ENCODE data around the gene EP400.

The EP400 gene

GRCh38 chr12:132019891-132020290 lies 70.1 kb downstream of the EP400 start:
- no peak for DNase-seq (ENCODE audit: low read depth in 2 of 2)

GRCh38 chr12:132020292-132020691 lies 70.5 kb downstream of the EP400 start:
- DNase-seq (ENCODE audit: low read depth in 2 of 2): no peak

- DNase-seq (ENCODE audit: low read depth in 2 of 2): no peak
Observed at GRCh38 chr12:132021031-132021871, 71.5 kb downstream of the EP400 start.

GRCh38 chr12:132021965-132022364 lies 72.2 kb downstream of the EP400 start:
- no peak for DNase-seq (ENCODE audit: low read depth in 2 of 2)

GRCh38 chr12:132023658-132024057 lies 73.9 kb downstream of the EP400 start:
- DNase-seq (ENCODE audit: low read depth in 2 of 2): no peak

- DNase-seq (ENCODE audit: low read depth in 2 of 2): no peak
Observed at GRCh38 chr12:132024758-132025157, 75.0 kb downstream of the EP400 start.

- DNase-seq (ENCODE audit: low read depth in 2 of 2): no peak
Observed at GRCh38 chr12:132025526-132025925, 75.8 kb downstream of the EP400 start.

GRCh38 chr12:132026061-132026795 lies 76.5 kb downstream of the EP400 start:
- DNase-seq (ENCODE audit: low read depth in 2 of 2): no peak

GRCh38 chr12:132026796-132027500 lies 77.2 kb downstream of the EP400 start:
- DNase-seq (ENCODE audit: low read depth in 2 of 2): no peak

- no peak for DNase-seq (ENCODE audit: low read depth in 2 of 2)
Observed at GRCh38 chr12:132027636-132028035, 77.9 kb downstream of the EP400 start.

- DNase-seq (ENCODE audit: low read depth in 2 of 2): no peak
Observed at GRCh38 chr12:132028111-132028510, 78.4 kb downstream of the EP400 start.

- no peak for DNase-seq (ENCODE audit: low read depth in 2 of 2)
Observed at GRCh38 chr12:132029503-132030300, 80.0 kb downstream of the EP400 start.

- no peak for DNase-seq (ENCODE audit: low read depth in 2 of 2)
Observed at GRCh38 chr12:132030367-132031038, 80.8 kb downstream of the EP400 start.

- no peak for DNase-seq (ENCODE audit: low read depth in 2 of 2)
Observed at GRCh38 chr12:132033627-132034026, 83.9 kb downstream of the EP400 start.

- no peak for DNase-seq (ENCODE audit: low read depth in 2 of 2)
Observed at GRCh38 chr12:132036063-132036683, 86.4 kb downstream of the EP400 start.

GRCh38 chr12:132040906-132041606 lies 91.3 kb downstream of the EP400 start:
- DNase-seq (ENCODE audit: low read depth in 2 of 2): no peak

GRCh38 chr12:132043216-132043615 lies 93.5 kb downstream of the EP400 start:
- DNase-seq (ENCODE audit: low read depth in 2 of 2): no peak

GRCh38 chr12:132043770-132044467 lies 94.2 kb downstream of the EP400 start:
- DNase-seq (ENCODE audit: low read depth in 2 of 2): no peak

GRCh38 chr12:132044661-132045412 lies 95.1 kb downstream of the EP400 start:
- no peak for DNase-seq (ENCODE audit: low read depth in 2 of 2)

Data from stimulated activated CD8-positive, alpha-beta memory T cell treated with anti-CD3 and anti-CD28 coated beads, Interleukin-2, amount 100 ng/mL, for 1 hour (primary cell).